Loucy (cell line): Measurements from ENCODE around the gene HOXA7.

Experiments used
- CTCF ChIP-seq: fragments of 200-600 bp; sonication (generic); conservative IDR thresholded peaks from 2 replicates; pipeline ENCODE4 v1.5.1; 2014; ENCODE audit warnings: mild to moderate bottlenecking, antibody characterized with exemption, low read length
- EZH2phosphoT487 ChIP-seq: fragments of 200-600 bp; IDR thresholded peaks from 2 replicates; pipeline ENCODE4 v1.6.1; 2018; ENCODE audit warnings: antibody characterized with exemption, mild to moderate bottlenecking, moderate library complexity, borderline replicate concordance

GRCh38 chr7:27164045-27164366 lies 7.5 kb upstream of the HOXA7 start:
- no peak for TF ChIP-seq CTCF
- no peak for TF ChIP-seq EZH2phosphoT487
